ENCODE data around the gene ASB15. TPM values are rescaled to one million over a fixed set of nuclear protein-coding genes. Genes with fewer than 3 reads are reported as not detected.
"Not testable (repeated sequence)": the region's sequence is repeated elsewhere in the genome, so short reads cannot be mapped to it uniquely, and the experiment has no call there.

Gene ASB15
- total RNA-seq, 1 donor from 2014 or later = 2.6 TPM

GRCh38 chr7:123629281-123629680 is 27.7 kb downstream of the ASB15 start:
- H3K9me3 ChIP-seq (ENCODE audit: control insufficient read depth in 3 of 3, low read length in 3 of 3) = no peaks in the 10 kb centered on the region
- peaks cover 4 to 26% (median 4%) of the 10 kb centered on the region in 3 donors for H3K4me1 ChIP-seq (ENCODE audit: control insufficient read depth in 3 of 3, insufficient read depth in 3 of 3, low read length in 3 of 3)
- H3K4me3 ChIP-seq (ENCODE audit: low read length in 3 of 3) = no peak overlapping the region
- no peak overlapping the region for H3K9ac ChIP-seq (ENCODE audit: low read depth in 1 of 3, low read length in 3 of 3)
- no peaks in the 10 kb centered on the region for H3K27me3 ChIP-seq (ENCODE audit: control insufficient read depth in 3 of 3, insufficient read depth in 3 of 3, low read length in 3 of 3)
- H3K27ac ChIP-seq (ENCODE audit: low read depth, low read length) = no peak overlapping the region
- H3K36me3 ChIP-seq (ENCODE audit: control insufficient read depth in 3 of 3, insufficient read depth in 3 of 3, low read length in 3 of 3) = peaks cover 4 to 23% (median 22%) of the 10 kb centered on the region in 3 donors

GRCh38 chr7:123632808-123633207 is 31.2 kb downstream of the ASB15 start:
- Histone ChIP-seq H3K36me3 (ENCODE audit: control insufficient read depth in 3 of 3, insufficient read depth in 3 of 3, low read length in 3 of 3) (peaks cover 0 to 4% (median 4%) of the 10 kb centered on the region in 3 donors), H3K27ac (ENCODE audit: low read depth, low read length) (no peak overlapping the region), H3K4me3 (ENCODE audit: low read length in 3 of 3) (no peak overlapping the region), H3K9me3 (ENCODE audit: control insufficient read depth in 3 of 3, low read length in 3 of 3) (no peaks in the 10 kb centered on the region), H3K4me1 (ENCODE audit: control insufficient read depth in 3 of 3, insufficient read depth in 3 of 3, low read length in 3 of 3) (peaks cover 2 to 21% (median 12%) of the 10 kb centered on the region in 3 donors), H3K27me3 (ENCODE audit: control insufficient read depth in 3 of 3, insufficient read depth in 3 of 3, low read length in 3 of 3) (no peaks in the 10 kb centered on the region), H3K9ac (ENCODE audit: low read depth in 1 of 3, low read length in 3 of 3) (no peak overlapping the region)

- Histone ChIP-seq H3K9me3 (ENCODE audit: control insufficient read depth in 3 of 3, low read length in 3 of 3) (no peaks in the 10 kb centered on the region), H3K36me3 (ENCODE audit: control insufficient read depth in 3 of 3, insufficient read depth in 3 of 3, low read length in 3 of 3) (peaks cover 0 to 4% (median 4%) of the 10 kb centered on the region in 3 donors), H3K4me3 (ENCODE audit: low read length in 3 of 3) (no peak overlapping the region), H3K9ac (ENCODE audit: low read depth in 1 of 3, low read length in 3 of 3) (no peak overlapping the region), H3K4me1 (ENCODE audit: control insufficient read depth in 3 of 3, insufficient read depth in 3 of 3, low read length in 3 of 3) (peaks cover 2 to 14% (median 8%) of the 10 kb centered on the region in 3 donors), H3K27ac (ENCODE audit: low read depth, low read length) (no peak overlapping the region), H3K27me3 (ENCODE audit: control insufficient read depth in 3 of 3, insufficient read depth in 3 of 3, low read length in 3 of 3) (no peaks in the 10 kb centered on the region)
Measured at GRCh38 chr7:123633553-123633952, 31.9 kb downstream of the ASB15 start.

- H3K27ac ChIP-seq (ENCODE audit: low read depth, low read length); H3K9me3 ChIP-seq (ENCODE audit: control insufficient read depth in 3 of 3, low read length in 3 of 3); H3K4me3 ChIP-seq (ENCODE audit: low read length in 3 of 3); H3K36me3 ChIP-seq (ENCODE audit: control insufficient read depth in 3 of 3, insufficient read depth in 3 of 3, low read length in 3 of 3); H3K9ac ChIP-seq (ENCODE audit: low read depth in 1 of 3, low read length in 3 of 3); H3K4me1 ChIP-seq (ENCODE audit: control insufficient read depth in 3 of 3, insufficient read depth in 3 of 3, low read length in 3 of 3); H3K27me3 ChIP-seq (ENCODE audit: control insufficient read depth in 3 of 3, insufficient read depth in 3 of 3, low read length in 3 of 3): not testable (repeated sequence)
Measured at GRCh38 chr7:123634011-123634573, 32.5 kb downstream of the ASB15 start.

GRCh38 chr7:123635551-123636359 is 34.1 kb downstream of the ASB15 start:
- H3K9ac ChIP-seq (ENCODE audit: low read depth in 1 of 3, low read length in 3 of 3) = peak overlapping the region in 1 of 3 donors; percentile 52
- no peak overlapping the region for H3K4me3 ChIP-seq (ENCODE audit: low read length in 3 of 3)
- H3K9me3 ChIP-seq (ENCODE audit: control insufficient read depth in 3 of 3, low read length in 3 of 3) = no peaks in the 10 kb centered on the region
- no peaks in the 10 kb centered on the region for H3K36me3 ChIP-seq (ENCODE audit: control insufficient read depth in 3 of 3, insufficient read depth in 3 of 3, low read length in 3 of 3)
- H3K4me1 ChIP-seq (ENCODE audit: control insufficient read depth in 3 of 3, insufficient read depth in 3 of 3, low read length in 3 of 3) = peaks cover 3 to 18% (median 8%) of the 10 kb centered on the region in 3 donors
- H3K27ac ChIP-seq (ENCODE audit: low read depth, low read length) = no peak overlapping the region
- H3K27me3 ChIP-seq (ENCODE audit: control insufficient read depth in 3 of 3, insufficient read depth in 3 of 3, low read length in 3 of 3) = no peaks in the 10 kb centered on the region

GRCh38 chr7:123637203-123637602 is 35.6 kb downstream of the ASB15 start:
- Histone ChIP-seq H3K27me3 (ENCODE audit: control insufficient read depth in 3 of 3, insufficient read depth in 3 of 3, low read length in 3 of 3) (no peaks in the 10 kb centered on the region), H3K4me3 (ENCODE audit: low read length in 3 of 3) (peak overlapping the region in 1 of 3 donors; percentile 45), H3K9ac (ENCODE audit: low read depth in 1 of 3, low read length in 3 of 3) (peak overlapping the region in 2 of 3 donors; percentile 45 to 46), H3K27ac (ENCODE audit: low read depth, low read length) (peak overlapping the region; percentile 45), H3K4me1 (ENCODE audit: control insufficient read depth in 3 of 3, insufficient read depth in 3 of 3, low read length in 3 of 3) (peaks cover 7 to 27% (median 11%) of the 10 kb centered on the region in 3 donors), H3K36me3 (ENCODE audit: control insufficient read depth in 3 of 3, insufficient read depth in 3 of 3, low read length in 3 of 3) (no peaks in the 10 kb centered on the region), H3K9me3 (ENCODE audit: control insufficient read depth in 3 of 3, low read length in 3 of 3) (no peaks in the 10 kb centered on the region)

GRCh38 chr7:123637878-123638277 is 36.3 kb downstream of the ASB15 start:
- no peak overlapping the region for H3K27ac ChIP-seq (ENCODE audit: low read depth, low read length)
- no peaks in the 10 kb centered on the region for H3K27me3 ChIP-seq (ENCODE audit: control insufficient read depth in 3 of 3, insufficient read depth in 3 of 3, low read length in 3 of 3)
- no peaks in the 10 kb centered on the region for H3K36me3 ChIP-seq (ENCODE audit: control insufficient read depth in 3 of 3, insufficient read depth in 3 of 3, low read length in 3 of 3)
- no peak overlapping the region for H3K4me3 ChIP-seq (ENCODE audit: low read length in 3 of 3)
- H3K9me3 ChIP-seq (ENCODE audit: control insufficient read depth in 3 of 3, low read length in 3 of 3) = no peaks in the 10 kb centered on the region
- H3K9ac ChIP-seq (ENCODE audit: low read depth in 1 of 3, low read length in 3 of 3) = no peak overlapping the region
- H3K4me1 ChIP-seq (ENCODE audit: control insufficient read depth in 3 of 3, insufficient read depth in 3 of 3, low read length in 3 of 3) = peaks cover 11 to 31% (median 15%) of the 10 kb centered on the region in 3 donors

- Histone ChIP-seq H3K27ac (ENCODE audit: low read depth, low read length) (peak overlapping the region; percentile 69), H3K36me3 (ENCODE audit: control insufficient read depth in 3 of 3, insufficient read depth in 3 of 3, low read length in 3 of 3) (no peaks in the 10 kb centered on the region), H3K9me3 (ENCODE audit: control insufficient read depth in 3 of 3, low read length in 3 of 3) (no peaks in the 10 kb centered on the region), H3K9ac (ENCODE audit: low read depth in 1 of 3, low read length in 3 of 3) (peak overlapping the region in 1 of 3 donors; percentile 10), H3K4me1 (ENCODE audit: control insufficient read depth in 3 of 3, insufficient read depth in 3 of 3, low read length in 3 of 3) (peaks cover 15 to 32% (median 16%) of the 10 kb centered on the region in 3 donors), H3K4me3 (ENCODE audit: low read length in 3 of 3) (peak overlapping the region in 2 of 3 donors; percentile 15 to 16), H3K27me3 (ENCODE audit: control insufficient read depth in 3 of 3, insufficient read depth in 3 of 3, low read length in 3 of 3) (no peaks in the 10 kb centered on the region)
Measured at GRCh38 chr7:123639631-123640030, 38.0 kb downstream of the ASB15 start.

GRCh38 chr7:123640583-123640982 is 39.0 kb downstream of the ASB15 start:
- no peak overlapping the region for H3K9ac ChIP-seq (ENCODE audit: low read depth in 1 of 3, low read length in 3 of 3)
- no peak overlapping the region for H3K4me3 ChIP-seq (ENCODE audit: low read length in 3 of 3)
- no peaks in the 10 kb centered on the region for H3K27me3 ChIP-seq (ENCODE audit: control insufficient read depth in 3 of 3, insufficient read depth in 3 of 3, low read length in 3 of 3)
- no peaks in the 10 kb centered on the region for H3K9me3 ChIP-seq (ENCODE audit: control insufficient read depth in 3 of 3, low read length in 3 of 3)
- peak overlapping the region; percentile 90 for H3K27ac ChIP-seq (ENCODE audit: low read depth, low read length)
- no peaks in the 10 kb centered on the region for H3K36me3 ChIP-seq (ENCODE audit: control insufficient read depth in 3 of 3, insufficient read depth in 3 of 3, low read length in 3 of 3)
- peaks cover 15 to 32% (median 18%) of the 10 kb centered on the region in 3 donors for H3K4me1 ChIP-seq (ENCODE audit: control insufficient read depth in 3 of 3, insufficient read depth in 3 of 3, low read length in 3 of 3)

GRCh38 chr7:123641901-123642300 is 40.3 kb downstream of the ASB15 start:
- H3K4me1 ChIP-seq (ENCODE audit: control insufficient read depth in 3 of 3, insufficient read depth in 3 of 3, low read length in 3 of 3) = peaks cover 16 to 37% (median 21%) of the 10 kb centered on the region in 3 donors

More at GRCh38 chr7:123641901-123642300, 40.3 kb downstream of the ASB15 start:
- Histone ChIP-seq H3K27ac (ENCODE audit: low read depth, low read length) (peak overlapping the region; percentile 90), H3K9me3 (ENCODE audit: control insufficient read depth in 3 of 3, low read length in 3 of 3) (no peaks in the 10 kb centered on the region), H3K9ac (ENCODE audit: low read depth in 1 of 3, low read length in 3 of 3) (peak overlapping the region in 1 of 3 donors; percentile 52), H3K4me3 (ENCODE audit: low read length in 3 of 3) (peak overlapping the region in 2 of 3 donors; percentile 33 to 63), H3K27me3 (ENCODE audit: control insufficient read depth in 3 of 3, insufficient read depth in 3 of 3, low read length in 3 of 3) (no peaks in the 10 kb centered on the region), H3K36me3 (ENCODE audit: control insufficient read depth in 3 of 3, insufficient read depth in 3 of 3, low read length in 3 of 3) (no peaks in the 10 kb centered on the region)

All from skeletal muscle tissue (tissue), 4 donors.